GM21515 (cell line): ENCODE measurements around the gene UBE3C.
"Not testable (repeated sequence)": the region's sequence is repeated elsewhere in the genome, so short reads cannot be mapped to it uniquely, and the experiment has no call there.

Source experiments
- ATAC-seq: cut with Tn5 transposase; IDR thresholded peaks from one replicate; pipeline ENCODE4 v1.9.1; 2021; ENCODE audit not compliant: unreplicated experiment

The UBE3C gene

GRCh38 chr7:157138424-157139110, at the start of gene UBE3C:
UBE3C (plus strand) TSS chr7:157138926; CDS start chr7:157139273, 347 bp downstream.
- ATAC-seq: peak; percentile 75

- ATAC-seq: no peak
Observed at GRCh38 chr7:157089100-157089610, 49.6 kb upstream of the UBE3C start.

- ATAC-seq: no peak
Observed at GRCh38 chr7:157090485-157091165, 48.1 kb upstream of the UBE3C start.

- ATAC-seq: no peak
Observed at GRCh38 chr7:157096286-157097055, 42.3 kb upstream of the UBE3C start.

- ATAC-seq: no peak
Observed at GRCh38 chr7:157097056-157097329, 41.7 kb upstream of the UBE3C start.

- no peak for ATAC-seq
Observed at GRCh38 chr7:157097569-157097968, 41.2 kb upstream of the UBE3C start.

- not testable (repeated sequence) for ATAC-seq
Observed at GRCh38 chr7:157100005-157100404, 38.7 kb upstream of the UBE3C start.

- not testable (repeated sequence) for ATAC-seq
Observed at GRCh38 chr7:157103641-157104040, 35.1 kb upstream of the UBE3C start.

GRCh38 chr7:157111311-157111710, 27.4 kb upstream of the UBE3C start:
- no peak for ATAC-seq

GRCh38 chr7:157112706-157113105, 26.0 kb upstream of the UBE3C start:
- ATAC-seq: no peak

GRCh38 chr7:157113607-157114006, 25.1 kb upstream of the UBE3C start:
- no peak for ATAC-seq

- ATAC-seq: no peak
Observed at GRCh38 chr7:157116762-157117161, 22.0 kb upstream of the UBE3C start.

GRCh38 chr7:157117796-157118195, 20.9 kb upstream of the UBE3C start:
- ATAC-seq: no peak

GRCh38 chr7:157120181-157120580, 18.5 kb upstream of the UBE3C start:
- no peak for ATAC-seq

GRCh38 chr7:157121184-157121715, 17.5 kb upstream of the UBE3C start:
- no peak for ATAC-seq

GRCh38 chr7:157122800-157123495, 15.8 kb upstream of the UBE3C start:
- no peak for ATAC-seq

GRCh38 chr7:157124690-157125089, 14.0 kb upstream of the UBE3C start:
- no peak for ATAC-seq

- ATAC-seq: no peak
Observed at GRCh38 chr7:157125376-157126223, 13.1 kb upstream of the UBE3C start.

GRCh38 chr7:157126921-157127320, 11.8 kb upstream of the UBE3C start:
- no peak for ATAC-seq

- ATAC-seq: no peak
Observed at GRCh38 chr7:157129200-157129599, 9.5 kb upstream of the UBE3C start.
